Transverse colon (tissue), 4 donors: ENCODE measurements around the gene NUP54. TPM values are rescaled to one million over a fixed set of nuclear protein-coding genes. Genes with fewer than 3 reads are reported as not detected.

Experiments used
- DNase-seq: peaks from one replicate; pipeline ENCODE4 v3.0.0-alpha.2; 2019
- H3K27ac ChIP-seq, 4 donors: fragments of 200-600 bp; sonication (generic); 2 replicates each; pipeline ENCODE4 v1.5.1; 2016 to 2018; ENCODE audit warnings: inconsistent platforms in 4 of 4
- H3K27me3 ChIP-seq: fragments of 200-600 bp; sonication (generic); 2 replicates; pipeline ENCODE4 v1.5.1; 2017; ENCODE audit warnings: inconsistent platforms
- H3K36me3 ChIP-seq, 4 donors: fragments of 200-600 bp; sonication (generic); 2 replicates each; pipeline ENCODE4 v1.5.1; 2017 to 2019; ENCODE audit warnings: inconsistent platforms in 4 of 4
- H3K4me1 ChIP-seq, 4 donors: fragments of 200-600 bp; sonication (generic); 2 replicates each; pipeline ENCODE4 v1.5.1; 2017 to 2020; ENCODE audit warnings: inconsistent platforms in 4 of 4
- H3K4me3 ChIP-seq, 4 donors: fragments of 200-600 bp; sonication (generic); 1 replicate in 1 of 4; 2 replicates in 3 of 4; pipeline versions ENCODE4 v1.5.1 to v1.6.1; 2017 to 2019; ENCODE audit warnings: inconsistent platforms in 4 of 4
- H3K9me3 ChIP-seq, 2 donors: fragments of 200-600 bp; sonication (generic); 2 replicates each; pipeline ENCODE4 v1.5.1; 2017 to 2019; ENCODE audit warnings: inconsistent platforms in 2 of 2
- CTCF ChIP-seq, 5 experiments: fragments of 200-600 bp in 3 of 5; fragments of 450-650 bp in 2 of 5; sonication (generic) in 3 of 5; IDR thresholded peaks; 1 replicate in 2 of 5; 2 replicates in 3 of 5; pipeline ENCODE4 v1.5.1; 2016 to 2017; ENCODE audit warnings: antibody characterized with exemption in 5 of 5, inconsistent platforms in 3 of 5, mild to moderate bottlenecking in 2 of 5, moderate library complexity in 1 of 5
- EP300 ChIP-seq: sonication (generic); formaldehyde crosslinking; IDR thresholded peaks from one replicate; pipeline ENCODE4 v1.6.1; 2017; ENCODE audit warnings: antibody characterized with exemption, low read depth
- POLR2A ChIP-seq: fragments of 450-650 bp; IDR thresholded peaks from one replicate; pipeline ENCODE4 v1.6.1; 2016; ENCODE audit warnings: antibody characterized with exemption, mild to moderate bottlenecking, moderate library complexity
- POLR2AphosphoS5 ChIP-seq, 3 donors: sonication (generic); formaldehyde crosslinking; IDR thresholded peaks; one replicate each; pipeline ENCODE4 v1.6.1; 2016; ENCODE audit warnings: antibody characterized with exemption in 3 of 3
- WGBS, 2 donors: methylation state at CpG; one replicate each; pipeline ENCODE4 v1.1.5; 2018; ENCODE audit warnings: low coverage in 1 of 2; 5-methylcytosine and 5-hydroxymethylcytosine counted together
- in situ Hi-C, 4 donors: fragments of 200-750 bp; cut with MboI; loops; one replicate each; pipeline versions ENCODE4 v1.15.0 to v1.15.1; 2017; ENCODE audit warnings: low sequenced_read_pairs in 3 of 4, low pct_ligation_motif_present in 1 of 4, low pct_unique_long_range_greater_than_20kb in 1 of 4
- intact Hi-C: fragments of 100-400 bp; cut with DNase I; formaldehyde crosslinking; loops from one replicate; pipeline ENCODE4 v1.15.1; 2023; ENCODE audit warnings: low total_unique reads
- total RNA-seq, 4 donors: library from RNA; depleted of rRNA; stranded (reverse); fragments of >200 nt; gene quantifications; one replicate each; pipeline ENCODE4 v1.1.0, GENCODE V29; 2016

Gene NUP54
- total RNA-seq, 4 donors from 2014 or later: 7.0 to 142 (median 29.2) TPM

GRCh38 chr4:76095568-76095967 is 52.6 kb downstream of the NUP54 start:
- H3K27ac ChIP-seq: no peak overlapping the region
- intact Hi-C loops: no loop called here
- no peaks in the 10 kb centered on the region for H3K36me3 ChIP-seq
- in situ Hi-C loops: loop anchor here in 1 of 4 donors (25.0 kb wide), 1 partner anchor 208 kb away; no protein-coding TSS in a partner anchor
- no peak overlapping the region for H3K4me3 ChIP-seq
- no peaks in the 10 kb centered on the region for H3K27me3 ChIP-seq
- no peak for TF ChIP-seq CTCF (IDR thresholded peaks at IDR 0.05)
- no peaks in the 10 kb centered on the region for H3K4me1 ChIP-seq
- H3K9me3 ChIP-seq: no peaks in the 10 kb centered on the region
- no peak for DNase-seq

- H3K4me3 ChIP-seq: no peak overlapping the region
- 79 to 86% methylated on average over 1 to 2 of the region's 2 CpGs for WGBS, 2 donors
- no peak for TF ChIP-seq POLR2AphosphoS5 (IDR thresholded peaks at IDR 0.05)
- TF ChIP-seq EP300: no peak
- no peak for DNase-seq
- no peak overlapping the region for H3K27ac ChIP-seq
- no peaks in the 10 kb centered on the region for H3K9me3 ChIP-seq
- in situ Hi-C loops: loop anchor here in 1 of 4 donors (25.0 kb wide), 1 partner anchor 204 kb away; no protein-coding TSS in a partner anchor
- no peaks in the 10 kb centered on the region for H3K36me3 ChIP-seq
- no peaks in the 10 kb centered on the region for H3K27me3 ChIP-seq
- H3K4me1 ChIP-seq: no peaks in the 10 kb centered on the region
- intact Hi-C loops: no loop called here
Measured at GRCh38 chr4:76091052-76091451, 57.1 kb downstream of the NUP54 start.

- 56 to 57% methylated on average over 4 to 7 of the region's 7 CpGs for WGBS, 2 donors
- H3K4me3 ChIP-seq: no peak overlapping the region
- intact Hi-C loops (no loop called here), in situ Hi-C loops (loop anchor here in 1 of 4 donors (25.0 kb wide), 1 partner anchor 203 kb away; no protein-coding TSS in a partner anchor)
- no peaks in the 10 kb centered on the region for H3K36me3 ChIP-seq
- H3K9me3 ChIP-seq: no peaks in the 10 kb centered on the region
- no peaks in the 10 kb centered on the region for H3K27me3 ChIP-seq
- DNase-seq: no peak
- H3K4me1 ChIP-seq: no peaks in the 10 kb centered on the region
- no peak overlapping the region for H3K27ac ChIP-seq
- TF ChIP-seq POLR2A (no peak), CTCF (IDR thresholded peaks at IDR 0.05) (no peak), POLR2AphosphoS5 (IDR thresholded peaks at IDR 0.05) (no peak), EP300 (no peak)
Measured at GRCh38 chr4:76090241-76090691, 57.9 kb downstream of the NUP54 start.

GRCh38 chr4:76088719-76089118 is 59.5 kb downstream of the NUP54 start:
- TF ChIP-seq CTCF (IDR thresholded peaks at IDR 0.05): no peak
- no peak for TF ChIP-seq POLR2A
- TF ChIP-seq EP300: no peak
- no peak for TF ChIP-seq POLR2AphosphoS5 (IDR thresholded peaks at IDR 0.05)
- Histone ChIP-seq H3K4me1 (no peaks in the 10 kb centered on the region), H3K4me3 (no peak overlapping the region), H3K36me3 (no peaks in the 10 kb centered on the region), H3K27ac (no peak overlapping the region), H3K27me3 (no peaks in the 10 kb centered on the region), H3K9me3 (no peaks in the 10 kb centered on the region)
- no peak for DNase-seq
- in situ Hi-C loops: loop anchor here in 1 of 4 donors (25.0 kb wide), 1 partner anchor 201 kb away; no protein-coding TSS in a partner anchor
- intact Hi-C loops: no loop called here
- WGBS, 2 donors: 89 to 92% methylated on average over 2 of the region's 2 CpGs
